IPS DF 6.9 (cell line): ENCODE data around the gene NMU.
A peak's percentile ranks its signal among the peaks of the same experiment; 100 is the strongest.
"Not testable (repeated sequence)": the region's sequence is repeated elsewhere in the genome, so short reads cannot be mapped to it uniquely, and the experiment has no call there.

Experiments used
- DNase-seq: peaks from one replicate; pipeline ENCODE4 v3.0.0-alpha.2; 2013; ENCODE audit warnings: low read depth, low spot score
- H3K27ac ChIP-seq: one replicate; pipeline ENCODE4 v1.5.1; 2013; ENCODE audit warnings: low read length, control low read depth
- H3K27me3 ChIP-seq: 2 replicates; pipeline ENCODE4 v1.6.1; 2013; ENCODE audit warnings: mild to moderate bottlenecking, low read length; ENCODE audit not compliant: control insufficient read depth, insufficient read depth
- H3K36me3 ChIP-seq: 2 replicates; pipeline ENCODE4 v1.6.1; 2013; ENCODE audit warnings: low read length; ENCODE audit not compliant: control insufficient read depth, insufficient read depth
- H3K4me1 ChIP-seq: 2 replicates; pipeline ENCODE4 v1.6.1; 2013; ENCODE audit warnings: low read length; ENCODE audit not compliant: control insufficient read depth, insufficient read depth
- H3K4me3 ChIP-seq: 2 replicates; pipeline ENCODE4 v1.5.1; 2013; ENCODE audit warnings: mild to moderate bottlenecking, low read length
- H3K9me3 ChIP-seq: 2 replicates; pipeline ENCODE4 v1.6.1; 2013; ENCODE audit warnings: low read length, inconsistent platforms; ENCODE audit not compliant: control insufficient read depth, insufficient read depth
- WGBS: extraction: QIAGEN DNeasy Blood & Tissue Kit; methylation state at CpG from one replicate; pipeline ENCODE4 v1.1.7; 2013; ENCODE audit warnings: mixed read lengths, missing lambda C conversion rate; ENCODE audit not compliant: insufficient read length, insufficient coverage; 5-methylcytosine and 5-hydroxymethylcytosine counted together

Gene NMU

GRCh38 chr4:55571806-55572205, 64.3 kb downstream of the NMU start:
- Histone ChIP-seq H3K9me3 (no peaks in the 10 kb centered on the region), H3K36me3 (no peaks in the 10 kb centered on the region), H3K4me3 (no peak overlapping the region), H3K4me1 (no peaks in the 10 kb centered on the region), H3K27me3 (no peaks in the 10 kb centered on the region), H3K27ac (no peak overlapping the region)
- DNase-seq: no peak
- no CpG with 5 or more reads among the region's 3 CpGs for WGBS

GRCh38 chr4:55568905-55569504, 67.1 kb downstream of the NMU start:
- no peak overlapping the region for H3K27ac ChIP-seq
- H3K9me3 ChIP-seq: no peaks in the 10 kb centered on the region
- no CpG with 5 or more reads among the region's 1 CpG for WGBS
- H3K27me3 ChIP-seq: no peaks in the 10 kb centered on the region
- no peak overlapping the region for H3K4me3 ChIP-seq
- H3K36me3 ChIP-seq: no peaks in the 10 kb centered on the region
- no peaks in the 10 kb centered on the region for H3K4me1 ChIP-seq
- DNase-seq: no peak

GRCh38 chr4:55561889-55562288, 74.2 kb downstream of the NMU start:
- Histone ChIP-seq H3K36me3 (no peaks in the 10 kb centered on the region), H3K27ac (no peak overlapping the region), H3K9me3 (no peaks in the 10 kb centered on the region), H3K4me3 (no peak overlapping the region), H3K4me1 (no peaks in the 10 kb centered on the region), H3K27me3 (no peaks in the 10 kb centered on the region)
- no CpG with 5 or more reads among the region's 1 CpG for WGBS
- no peak for DNase-seq

GRCh38 chr4:55560096-55560495, 76.0 kb downstream of the NMU start:
- WGBS: no CpG with 5 or more reads among the region's 3 CpGs
- Histone ChIP-seq H3K9me3 (no peaks in the 10 kb centered on the region), H3K36me3 (no peaks in the 10 kb centered on the region), H3K4me3 (no peak overlapping the region), H3K27ac (no peak overlapping the region), H3K27me3 (no peaks in the 10 kb centered on the region), H3K4me1 (no peaks in the 10 kb centered on the region)
- DNase-seq: no peak

GRCh38 chr4:55554453-55555030, 81.6 kb downstream of the NMU start:
- H3K27me3 ChIP-seq: no peaks in the 10 kb centered on the region
- no peak for DNase-seq
- no peaks in the 10 kb centered on the region for H3K36me3 ChIP-seq
- H3K9me3 ChIP-seq: no peaks in the 10 kb centered on the region
- no peak overlapping the region for H3K4me3 ChIP-seq
- H3K27ac ChIP-seq: no peak overlapping the region
- H3K4me1 ChIP-seq: peaks cover 2% of the 10 kb centered on the region; the same call in 1 of the 2 replicates
- WGBS: no CpG with 5 or more reads among the region's 2 CpGs

GRCh38 chr4:55553441-55554201, 82.5 kb downstream of the NMU start:
- H3K27ac ChIP-seq: no peak overlapping the region
- no peak overlapping the region for H3K4me3 ChIP-seq

GRCh38 chr4:55551964-55552363, 84.1 kb downstream of the NMU start:
- not testable (repeated sequence) for H3K9me3 ChIP-seq, DNase-seq, H3K4me3 ChIP-seq, H3K27me3 ChIP-seq, H3K27ac ChIP-seq, H3K4me1 ChIP-seq, H3K36me3 ChIP-seq
- no CpG with 5 or more reads among the region's 6 CpGs for WGBS

More at GRCh38 chr4:55553441-55554201, 82.5 kb downstream of the NMU start:
- no peak for DNase-seq
- Histone ChIP-seq H3K4me1 (peaks cover 2% of the 10 kb centered on the region; the same call in 1 of the 2 replicates), H3K36me3 (no peaks in the 10 kb centered on the region), H3K9me3 (no peaks in the 10 kb centered on the region), H3K27me3 (no peaks in the 10 kb centered on the region)
- no CpG with 5 or more reads among the region's 10 CpGs for WGBS

GRCh38 chr4:55549888-55550287, 86.2 kb downstream of the NMU start:
- DNase-seq: no peak
- no CpG with 5 or more reads among the region's 2 CpGs for WGBS
- peaks cover 4% of the 10 kb centered on the region; the same call in 1 of the 2 replicates for H3K4me1 ChIP-seq
- H3K9me3 ChIP-seq: no peaks in the 10 kb centered on the region
- no peak overlapping the region for H3K27ac ChIP-seq
- H3K36me3 ChIP-seq: no peaks in the 10 kb centered on the region
- H3K4me3 ChIP-seq: no peak overlapping the region
- H3K27me3 ChIP-seq: no peaks in the 10 kb centered on the region

GRCh38 chr4:55547918-55548317, 88.2 kb downstream of the NMU start:
- no peak for DNase-seq

GRCh38 chr4:55547466-55547770, 88.7 kb downstream of the NMU start:
- H3K27ac ChIP-seq: no peak overlapping the region
- H3K9me3 ChIP-seq: no peaks in the 10 kb centered on the region
- H3K27me3 ChIP-seq: no peaks in the 10 kb centered on the region
- peaks cover 2% of the 10 kb centered on the region; the same call in 1 of the 2 replicates for H3K4me1 ChIP-seq
- peak overlapping the region; percentile 86; the same call in 1 of the 2 replicates for H3K4me3 ChIP-seq
- WGBS: no CpG with 5 or more reads among the region's 10 CpGs
- no peak for DNase-seq
- no peaks in the 10 kb centered on the region for H3K36me3 ChIP-seq

More at GRCh38 chr4:55547918-55548317, 88.2 kb downstream of the NMU start:
- Histone ChIP-seq H3K27me3 (no peaks in the 10 kb centered on the region), H3K4me3 (no peak overlapping the region), H3K9me3 (no peaks in the 10 kb centered on the region), H3K36me3 (no peaks in the 10 kb centered on the region), H3K4me1 (peaks cover 2% of the 10 kb centered on the region; the same call in 1 of the 2 replicates), H3K27ac (no peak overlapping the region)
- no CpG with 5 or more reads among the region's 4 CpGs for WGBS
